HT1080 (cell line): Measurements from ENCODE around the gene IQSEC1. TPM values are rescaled to one million over a fixed set of nuclear protein-coding genes. Genes with fewer than 3 reads are reported as not detected.

Source experiments
- DNase-seq: peaks from one replicate; pipeline ENCODE4 v3.0.0-alpha.2; 2015; ENCODE audit warnings: low read depth
- total RNA-seq: library from RNA; depleted of rRNA; stranded (reverse); fragments of >200 nt; shearing (Covaris generic); gene quantifications from 2 replicates; pipeline ENCODE4 v1.2.3, GENCODE V29; 2014

IQSEC1 gene
- total RNA-seq, 1 experiment from 2014 or later = 1.3 TPM

DNA sequence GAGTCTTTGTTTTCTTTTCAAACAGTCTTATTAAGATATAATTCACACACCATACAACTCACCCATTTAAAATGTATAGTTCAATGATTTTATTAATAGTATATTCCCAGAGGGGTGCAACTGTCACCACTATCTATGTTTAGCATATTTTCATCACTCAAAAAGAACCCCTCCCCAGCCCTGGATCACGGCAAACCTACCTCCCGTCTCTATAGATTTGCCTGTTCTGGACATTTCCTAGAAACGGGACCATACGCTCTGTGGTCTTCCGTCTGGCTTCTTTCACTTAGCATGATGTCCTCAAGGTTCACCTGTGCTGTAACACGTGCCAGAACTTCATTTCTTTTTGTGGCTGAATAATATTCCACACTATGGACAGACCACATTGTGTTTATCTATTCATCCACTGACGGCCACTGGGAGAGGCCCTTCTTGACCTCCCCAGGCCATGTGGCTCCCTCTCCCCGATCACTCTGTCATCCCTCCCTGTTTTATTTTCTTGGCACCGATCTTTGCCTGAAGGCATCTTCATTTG, 56.4 kb downstream of the IQSEC1 start:
- DNase-seq = no peak

DNA sequence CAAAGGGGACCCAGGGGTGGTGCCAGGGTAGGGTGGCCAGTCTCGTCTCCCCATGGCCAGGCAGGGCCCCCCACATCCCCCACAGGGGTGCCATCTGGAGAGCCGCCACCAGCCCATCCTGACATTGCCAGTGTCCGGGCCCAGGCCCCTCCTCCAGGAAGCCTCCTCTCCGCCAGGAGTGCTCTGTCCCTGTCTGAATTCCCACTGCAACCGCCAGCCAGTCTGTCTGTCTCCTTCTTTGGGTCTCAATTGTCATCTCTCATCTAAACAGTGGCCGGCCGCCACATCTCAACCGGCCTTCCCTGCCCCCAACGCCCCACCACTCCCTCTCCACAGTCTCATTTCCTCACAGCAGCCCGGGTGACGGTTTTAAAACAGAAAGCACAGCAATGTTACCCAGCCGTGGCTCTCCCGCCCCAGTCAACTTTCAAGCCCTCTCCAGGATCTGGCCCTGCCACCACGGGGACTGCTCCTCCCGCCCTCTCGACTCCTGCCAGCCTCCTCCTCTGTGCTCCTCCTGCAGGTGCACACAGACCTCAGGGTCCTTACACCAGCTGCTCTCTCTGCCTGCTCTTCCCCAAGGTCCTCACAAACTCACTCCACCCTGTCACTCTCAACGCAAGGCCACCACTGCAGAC, 57.0 kb downstream of the IQSEC1 start:
- no peak for DNase-seq

- DNase-seq = no peak
Observed at GRCh38 chr3:13015286-13016082, 57.7 kb downstream of the IQSEC1 start.

DNA sequence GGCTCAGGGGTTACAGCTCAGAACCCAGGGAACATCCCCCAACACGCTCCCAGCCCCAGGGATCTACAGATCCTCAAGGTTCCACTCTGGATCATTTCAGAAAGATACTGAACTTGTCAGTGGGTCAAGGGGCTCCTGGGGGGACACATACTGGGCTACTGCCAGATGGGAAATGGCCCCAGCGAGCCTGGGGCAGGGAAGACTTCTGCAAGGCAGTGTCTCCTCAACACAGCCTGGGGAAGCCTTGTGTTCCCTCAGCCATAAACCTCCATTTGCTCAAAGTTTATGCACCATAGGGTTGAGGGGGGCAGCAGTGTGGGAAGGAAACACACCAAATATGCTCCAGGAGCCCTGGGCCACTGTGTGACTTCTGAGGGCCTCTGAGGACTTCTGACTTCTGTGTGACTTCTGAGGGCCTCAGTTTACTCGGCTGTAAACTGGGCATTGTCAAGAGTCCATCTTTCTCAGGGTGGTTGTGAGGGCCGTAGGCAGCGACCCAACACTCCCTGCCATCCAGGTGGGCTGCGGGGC, 58.4 kb downstream of the IQSEC1 start:
- no peak for DNase-seq

- no peak for DNase-seq
Observed at GRCh38 chr3:13013994-13014754, 59.1 kb downstream of the IQSEC1 start.

DNA sequence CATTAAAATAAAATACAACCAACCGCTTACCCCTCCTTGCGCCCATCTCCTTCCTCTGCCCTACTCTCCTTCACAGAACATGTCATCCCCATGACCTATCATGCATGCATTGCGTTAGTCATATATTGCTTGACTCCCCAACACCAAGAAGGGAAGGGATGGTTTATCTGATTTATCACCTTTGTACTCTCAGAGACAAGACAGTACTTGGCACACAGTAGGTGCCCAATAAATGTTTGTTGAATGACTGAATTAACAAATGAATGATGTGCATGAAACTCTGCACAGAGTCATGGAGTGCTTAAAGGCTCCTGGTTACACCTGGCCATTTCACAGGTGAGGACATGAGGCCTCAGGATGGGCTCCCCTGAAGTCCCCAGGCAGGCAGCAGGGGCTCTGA, 59.7 kb downstream of the IQSEC1 start:
- no peak for DNase-seq

DNA sequence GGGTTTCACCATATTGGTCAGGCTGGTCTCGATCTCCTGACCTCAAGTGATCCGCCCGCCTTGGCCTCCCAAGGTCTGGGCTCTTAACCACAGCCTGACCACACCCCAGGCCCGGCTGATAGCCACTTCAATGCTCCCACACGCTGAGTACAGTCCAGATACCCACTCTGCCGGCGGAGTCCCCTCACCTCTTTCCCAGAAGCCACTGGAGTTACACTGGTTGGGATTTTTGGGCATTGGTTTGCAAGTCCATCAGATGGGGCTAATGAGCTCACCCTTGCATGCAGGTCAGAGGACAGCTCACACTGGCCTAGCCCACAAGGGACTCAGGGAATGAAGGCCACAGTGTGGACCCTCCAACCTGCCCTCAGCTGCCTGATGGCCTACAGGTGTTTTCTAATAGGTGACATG, 60.1 kb downstream of the IQSEC1 start:
- DNase-seq = no peak

GRCh38 chr3:13012221-13012691, 61.0 kb downstream of the IQSEC1 start:
- DNase-seq = peak; percentile 77

DNA sequence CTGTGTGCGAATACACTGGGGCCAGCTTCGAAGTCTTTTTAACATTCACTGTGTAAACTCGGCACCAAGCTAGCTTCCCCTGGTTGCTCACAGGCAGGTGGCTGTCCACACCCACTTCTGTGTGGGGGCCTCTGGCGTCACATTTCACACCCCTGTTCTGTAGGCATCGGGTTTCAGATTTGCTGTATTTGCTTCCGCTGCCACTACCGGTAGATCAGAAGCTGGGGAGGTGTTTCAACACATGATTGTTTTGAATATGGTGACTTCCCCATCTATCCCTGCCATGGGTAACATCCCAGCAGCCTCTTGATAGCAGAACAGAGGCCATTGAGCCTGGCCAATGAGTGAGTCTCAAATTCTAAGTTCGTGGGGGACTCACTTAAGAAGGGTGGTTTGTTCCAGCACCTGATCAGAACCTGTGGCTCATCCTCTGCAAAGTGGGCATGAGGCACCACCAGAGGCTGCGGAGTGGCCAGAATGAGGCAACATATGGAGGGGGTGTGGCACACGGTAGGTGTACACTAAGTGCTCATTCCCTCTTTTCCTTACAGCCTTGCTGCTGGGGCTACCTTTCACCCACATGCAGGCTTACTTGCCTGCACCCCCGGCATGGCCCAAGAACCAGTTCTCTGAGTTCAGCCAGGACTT, 61.5 kb downstream of the IQSEC1 start:
- no peak for DNase-seq

- DNase-seq = no peak
Observed at GRCh38 chr3:13010780-13011572, 62.3 kb downstream of the IQSEC1 start.

GRCh38 chr3:13009946-13010315, 63.3 kb downstream of the IQSEC1 start:
- no peak for DNase-seq

GRCh38 chr3:13009132-13009945, 63.9 kb downstream of the IQSEC1 start:
- peak; percentile 79 for DNase-seq

- DNase-seq = no peak
Observed at GRCh38 chr3:13008155-13008995, 64.9 kb downstream of the IQSEC1 start.

DNA sequence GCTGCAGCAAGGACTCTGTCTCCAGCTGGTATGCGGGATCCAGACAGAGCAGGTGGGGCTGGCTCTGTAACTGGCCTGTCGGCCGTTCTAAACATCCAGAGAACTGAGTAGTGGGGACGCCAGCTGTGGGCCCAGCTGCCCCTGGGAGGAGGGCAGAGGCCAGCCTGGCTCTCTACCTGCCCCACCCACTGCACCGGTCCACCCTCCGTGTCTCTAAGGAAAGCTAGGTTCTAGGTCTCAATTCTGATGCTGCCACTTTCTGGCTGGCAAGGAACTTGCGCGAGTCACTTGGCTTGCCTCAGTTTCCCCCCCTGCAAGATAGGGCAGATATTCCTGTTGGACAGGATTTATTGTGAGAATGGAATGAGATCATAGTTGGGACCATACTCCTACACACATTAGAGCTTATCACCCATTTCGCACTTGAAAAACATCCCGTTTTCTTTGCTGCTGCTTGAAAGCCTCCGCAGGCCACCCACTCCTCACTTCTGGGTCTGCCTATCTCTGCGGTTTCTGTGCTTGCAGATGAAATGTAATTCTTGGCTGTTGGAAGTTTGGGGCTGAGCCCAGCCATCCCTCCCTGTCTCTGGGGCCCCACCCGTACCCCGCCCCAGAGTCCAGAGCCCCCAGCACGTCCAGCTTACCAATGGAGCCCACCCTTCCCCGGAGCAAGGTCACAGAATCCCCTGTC, 65.8 kb downstream of the IQSEC1 start:
- no peak for DNase-seq

DNA sequence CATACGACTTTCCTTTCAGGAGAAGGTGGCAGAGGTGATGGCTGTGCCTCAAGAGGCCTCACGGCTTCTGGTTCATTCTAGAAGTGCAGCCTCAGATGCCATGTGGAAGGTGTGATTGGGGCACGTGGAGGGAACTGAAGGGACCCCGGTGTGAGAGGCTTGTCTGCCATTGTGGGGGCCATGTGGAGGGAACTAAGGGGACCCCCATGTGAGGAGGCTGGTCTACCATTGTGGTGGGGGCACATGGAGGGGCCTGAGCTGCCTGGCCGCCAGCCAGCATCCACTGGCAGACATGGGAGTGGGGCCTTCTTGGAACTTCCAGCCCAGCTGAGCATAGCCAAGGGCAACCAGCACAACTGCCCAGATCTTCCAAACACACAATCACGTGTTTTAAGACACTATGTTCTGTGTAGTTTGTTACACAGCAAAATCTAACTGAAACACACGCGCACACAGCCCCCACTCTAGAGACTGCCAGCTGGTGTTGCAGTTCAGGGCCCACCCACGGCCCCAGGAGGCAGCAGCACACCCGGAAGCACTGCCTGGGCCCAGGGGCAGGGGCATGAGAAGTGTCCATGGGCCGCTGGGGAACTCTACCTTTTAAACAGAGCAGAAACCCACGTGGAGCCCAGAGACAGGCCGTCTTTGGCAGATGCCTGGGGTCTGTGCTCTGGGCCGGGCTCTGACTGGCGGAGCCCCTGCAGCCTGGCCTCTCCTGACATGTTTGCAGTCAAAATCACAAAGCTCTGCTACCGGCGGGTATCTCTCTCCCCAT, 66.8 kb downstream of the IQSEC1 start:
- DNase-seq = no peak

DNA sequence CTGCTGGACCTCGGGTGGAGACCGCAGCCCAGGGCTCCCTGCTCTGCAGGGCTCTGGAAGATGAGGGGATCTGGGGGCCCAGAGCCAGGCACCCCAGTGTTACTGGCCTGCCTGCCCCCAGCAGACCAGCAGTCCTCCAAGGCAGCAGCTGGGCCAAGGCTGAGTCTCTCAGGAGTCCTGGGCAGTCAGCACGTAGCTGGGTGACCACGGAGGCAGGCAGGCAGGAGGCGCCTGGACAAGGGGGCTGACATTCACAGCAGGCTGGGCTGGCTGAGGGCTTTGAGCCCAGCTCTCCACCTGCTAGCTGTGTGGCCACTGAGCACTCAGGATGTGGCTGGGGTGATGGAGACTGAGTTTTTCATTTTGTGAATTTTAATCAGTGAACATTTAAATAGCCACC, 67.9 kb downstream of the IQSEC1 start:
- DNase-seq = no peak

DNA sequence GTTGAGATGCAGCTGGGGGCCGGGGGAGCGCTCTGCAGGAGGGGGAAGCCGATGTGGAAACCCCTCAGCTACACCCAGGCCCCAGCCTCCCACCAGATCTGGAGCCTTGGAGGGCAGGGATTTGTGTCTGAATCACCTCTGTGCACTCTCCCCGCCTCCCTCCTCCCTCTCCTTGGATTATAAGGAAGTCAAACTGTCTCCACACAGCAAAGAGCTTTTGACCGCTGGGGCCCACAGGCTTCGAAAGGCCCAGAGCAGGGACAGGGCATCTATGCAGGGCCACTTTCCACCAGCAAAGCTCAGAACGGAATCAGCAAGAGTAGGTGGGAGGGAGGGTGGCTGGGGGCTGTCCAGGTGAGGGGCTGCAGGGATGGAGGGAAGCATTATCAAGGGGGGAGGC, 68.9 kb downstream of the IQSEC1 start:
- no peak for DNase-seq
